Upper lobe of right lung (tissue), 1 donor: Measurements from ENCODE around the gene ZNF584. TPM values are rescaled to one million over a fixed set of nuclear protein-coding genes. Genes with fewer than 3 reads are reported as not detected.
"Not testable (repeated sequence)": the region's sequence is repeated elsewhere in the genome, so short reads cannot be mapped to it uniquely, and the experiment has no call there.

Source experiments
- ATAC-seq: fragments of 200-7000 bp; cut with Tn5 transposase; one replicate; pipeline ENCODE4 v1.9.1; 2020; ENCODE audit warnings: mild to moderate bottlenecking, moderate library complexity
- DNase-seq: peaks from one replicate; pipeline ENCODE4 v3.0.0-alpha.2; 2020
- H3K27ac ChIP-seq: fragments of 200-600 bp; one replicate; pipeline ENCODE4 v1.8.0; 2022
- H3K27me3 ChIP-seq: fragments of 200-600 bp; one replicate; pipeline ENCODE4 v1.8.0; 2022; ENCODE audit warnings: mild to moderate bottlenecking
- H3K36me3 ChIP-seq: fragments of 200-600 bp; one replicate; pipeline ENCODE4 v1.8.0; 2022
- H3K4me1 ChIP-seq: fragments of 200-600 bp; one replicate; pipeline ENCODE4 v1.8.0; 2022
- H3K4me3 ChIP-seq: fragments of 200-600 bp; one replicate; pipeline ENCODE4 v1.8.0; 2022; ENCODE audit warnings: mild to moderate bottlenecking
- H3K9me3 ChIP-seq: fragments of 200-600 bp; one replicate; pipeline ENCODE4 v1.8.0; 2022
- CTCF ChIP-seq: fragments of 200-600 bp; IDR thresholded peaks from one replicate; pipeline ENCODE4 v1.8.0; 2022; ENCODE audit warnings: antibody characterized with exemption
- intact Hi-C: fragments of 100-400 bp; cut with DNase I; formaldehyde crosslinking; loops from one replicate; pipeline ENCODE4 v1.11.0; 2022
- total RNA-seq: library from RNA; stranded (reverse); fragmentation: NEBNext Ultra II Directional; extraction: Animal tissue kit (Norgen Biotek cat#: 25700); gene quantifications from one replicate; pipeline ENCODE4 v1.2.1, GENCODE V29; 2021
- donor health status: DM: no; HTN: yes; CAD: no; lungs with severe emphysema.

The ZNF584 gene
- total RNA-seq, 1 donor from 2014 or later: 9.5 TPM

GRCh38 chr19:58367698-58368454 lies 40.6 kb upstream of the ZNF584 start:
- no peaks in the 10 kb centered on the region for H3K27me3 ChIP-seq
- H3K4me3 ChIP-seq: no peak overlapping the region
- intact Hi-C loops: no loop called here
- no peak for DNase-seq
- no peak overlapping the region for H3K27ac ChIP-seq
- no peaks in the 10 kb centered on the region for H3K36me3 ChIP-seq
- no peak for TF ChIP-seq CTCF
- no peaks in the 10 kb centered on the region for H3K4me1 ChIP-seq
- ATAC-seq: no peak
- no peaks in the 10 kb centered on the region for H3K9me3 ChIP-seq

DNA sequence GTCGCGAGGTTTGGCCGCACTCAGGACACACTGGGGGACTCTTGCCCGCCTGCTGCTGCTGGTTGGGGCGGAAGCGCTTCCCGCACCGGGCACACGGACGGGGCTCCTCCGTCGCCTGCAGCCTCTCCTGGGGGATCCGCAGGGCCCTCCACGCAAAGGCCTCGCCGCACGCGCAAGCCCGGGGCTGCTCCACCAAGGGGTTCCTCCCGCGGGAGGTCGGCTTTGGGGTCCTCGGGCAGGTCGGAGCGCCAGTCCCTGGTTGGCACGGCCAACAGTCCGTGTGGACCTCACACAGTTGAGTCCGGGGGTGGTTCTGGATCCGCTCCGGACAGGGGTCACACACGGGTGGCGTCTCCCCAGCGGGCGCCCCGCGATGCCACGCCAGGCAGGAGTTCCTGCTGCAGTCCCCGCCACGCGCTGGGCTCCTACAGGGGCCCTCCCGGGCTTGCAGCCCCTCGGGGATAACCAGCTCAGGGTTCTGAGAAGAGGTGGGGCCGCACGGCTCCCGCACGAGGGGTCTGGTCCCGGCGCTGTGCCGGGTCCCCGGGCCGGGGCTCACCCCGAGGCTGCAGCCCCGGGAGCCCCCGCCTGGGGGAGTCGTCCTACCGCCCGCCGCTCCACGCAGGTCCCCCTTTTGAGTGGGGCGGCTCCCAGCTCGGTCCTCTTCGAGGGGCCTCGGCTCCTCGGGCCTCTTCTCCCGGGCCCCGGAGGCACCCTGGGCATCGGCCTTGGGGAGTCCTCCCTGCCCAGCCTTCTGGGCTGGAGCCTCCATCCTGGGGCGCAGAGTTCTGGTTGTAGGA lies 39.7 kb upstream of the ZNF584 start:
- intact Hi-C loops: no loop called here
- DNase-seq (no peak), ATAC-seq (no peak)
- Histone ChIP-seq H3K27ac (no peak overlapping the region), H3K36me3 (no peaks in the 10 kb centered on the region), H3K4me3 (no peak overlapping the region), H3K27me3 (no peaks in the 10 kb centered on the region), H3K9me3 (no peaks in the 10 kb centered on the region), H3K4me1 (no peaks in the 10 kb centered on the region)
- no peak for TF ChIP-seq CTCF

DNA sequence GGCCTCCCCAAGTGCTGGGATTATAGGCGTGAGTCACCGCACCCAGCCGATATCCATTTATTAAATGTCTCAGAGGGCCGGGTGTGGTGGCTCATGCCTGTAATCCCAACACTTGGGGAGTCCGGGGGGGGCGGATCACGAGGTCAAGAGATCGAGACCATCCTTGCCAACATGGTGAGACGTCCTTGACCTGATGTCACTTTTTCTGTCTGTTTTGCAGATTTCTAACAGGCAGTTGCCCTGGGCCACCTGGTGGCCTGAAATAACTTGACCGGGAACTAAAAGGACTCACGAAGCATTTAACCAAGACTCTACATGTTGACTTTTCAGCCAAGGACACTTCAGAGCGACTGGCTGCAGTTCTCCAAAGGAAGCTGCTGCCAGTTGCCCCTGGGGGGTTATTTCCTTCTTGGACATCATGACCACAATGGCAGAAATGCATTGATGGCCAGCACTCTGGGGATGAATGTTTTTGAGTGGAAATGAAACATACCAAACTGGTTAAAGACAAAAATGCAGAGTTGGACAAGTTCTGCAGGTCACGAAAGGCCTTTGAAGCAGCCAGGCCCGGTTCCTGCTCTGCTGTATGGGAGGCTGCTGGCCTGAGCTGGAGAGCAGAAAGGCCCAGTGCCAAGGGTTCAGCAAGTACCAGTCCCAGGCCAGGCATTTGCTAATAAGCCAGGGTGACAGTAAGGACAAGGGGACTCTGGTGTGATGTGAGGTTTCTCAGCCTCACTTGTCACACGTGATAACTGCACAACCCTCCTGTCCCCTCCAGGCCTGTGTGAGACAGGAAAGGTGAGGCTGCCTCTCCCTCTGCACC lies 35.9 kb upstream of the ZNF584 start:
- TF ChIP-seq CTCF: peak; percentile 18
- no peak for DNase-seq
- H3K9me3 ChIP-seq: no peaks in the 10 kb centered on the region
- no peaks in the 10 kb centered on the region for H3K36me3 ChIP-seq
- H3K4me1 ChIP-seq: no peaks in the 10 kb centered on the region
- intact Hi-C loops: no loop called here
- H3K27ac ChIP-seq: peak overlapping the region; percentile 26
- no peaks in the 10 kb centered on the region for H3K27me3 ChIP-seq
- ATAC-seq: peak; percentile 80
- H3K4me3 ChIP-seq: no peak overlapping the region

DNA sequence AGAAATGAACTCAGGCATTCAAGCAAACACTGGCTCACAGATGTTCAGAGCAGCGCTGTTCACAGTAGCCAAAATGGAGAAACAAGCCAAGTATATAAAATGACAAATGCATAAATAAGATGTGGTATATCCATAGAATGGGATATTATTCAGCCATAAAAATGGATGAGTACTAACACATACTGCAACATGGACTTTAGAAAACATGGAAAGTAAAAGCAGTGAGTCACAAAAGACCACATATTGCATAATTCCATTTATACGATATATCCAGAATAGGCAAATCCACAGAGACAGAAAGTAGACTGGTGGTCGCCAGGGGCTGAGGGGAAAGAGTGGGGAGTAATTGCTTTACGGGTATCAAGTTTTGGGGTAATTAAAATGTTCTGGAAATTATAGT lies 34.2 kb upstream of the ZNF584 start:
- intact Hi-C loops: no loop called here
- Histone ChIP-seq H3K4me1 (no peaks in the 10 kb centered on the region), H3K27ac (no peak overlapping the region), H3K4me3 (no peak overlapping the region), H3K9me3 (no peaks in the 10 kb centered on the region), H3K27me3 (no peaks in the 10 kb centered on the region), H3K36me3 (no peaks in the 10 kb centered on the region)
- ATAC-seq (no peak), DNase-seq (no peak)
- TF ChIP-seq CTCF: no peak

GRCh38 chr19:58376724-58377123 lies 31.7 kb upstream of the ZNF584 start:
- H3K9me3 ChIP-seq, H3K27me3 ChIP-seq, DNase-seq, H3K36me3 ChIP-seq, H3K4me3 ChIP-seq, intact Hi-C loops, H3K27ac ChIP-seq, ATAC-seq, H3K4me1 ChIP-seq: not testable (repeated sequence)
